MM.1S (cell line): ENCODE data around the gene TSHR.
A peak's percentile ranks its signal among the peaks of the same experiment; 100 is the strongest.

Source experiments
- DNase-seq: peaks from one replicate; pipeline ENCODE4 v3.0.0-alpha.2; 2015
- H2AFZ ChIP-seq: fragments of 300-600 bp; sonication (generic); 2 replicates; pipeline ENCODE4 v1.6.0; 2016; ENCODE audit warnings: antibody characterized with exemption, low read length
- H3F3A ChIP-seq: fragments of 300-600 bp; sonication (generic); 2 replicates; pipeline ENCODE4 v1.6.1; 2016; ENCODE audit warnings: mild to moderate bottlenecking, antibody characterized with exemption, low read length, moderate library complexity, mixed read lengths; ENCODE audit not compliant: insufficient read depth
- H3K27ac ChIP-seq: fragments of 300-600 bp; sonication (generic); 2 replicates; pipeline ENCODE4 v1.5.1; 2016; ENCODE audit warnings: mild to moderate bottlenecking, low read length
- H3K27me3 ChIP-seq: fragments of 300-600 bp; sonication (generic); replicated peaks from 2 replicates; pipeline ENCODE4 v1.6.0; 2016; ENCODE audit warnings: low read length; ENCODE audit not compliant: insufficient read depth
- H3K36me3 ChIP-seq: fragments of 300-600 bp; sonication (generic); replicated peaks from 2 replicates; pipeline ENCODE4 v1.6.1; 2016; ENCODE audit warnings: mild to moderate bottlenecking, low read length, mixed read lengths; ENCODE audit not compliant: insufficient read depth
- H3K4me1 ChIP-seq: fragments of 300-600 bp; sonication (generic); 2 replicates; pipeline ENCODE4 v1.6.1; 2016; ENCODE audit warnings: low read length, mixed read lengths
- H3K4me2 ChIP-seq: fragments of 300-600 bp; sonication (generic); 2 replicates; pipeline ENCODE4 v1.6.0; 2016; ENCODE audit warnings: low read depth, low read length
- H3K4me3 ChIP-seq: fragments of 300-600 bp; sonication (generic); 2 replicates; pipeline ENCODE4 v1.5.1; 2016; ENCODE audit warnings: low read length, mixed read lengths
- H3K79me2 ChIP-seq: fragments of 300-600 bp; sonication (generic); 2 replicates; pipeline ENCODE4 v1.6.1; 2016; ENCODE audit warnings: mixed run types, low read length, mixed read lengths
- H3K9ac ChIP-seq: fragments of 300-600 bp; sonication (generic); 2 replicates; pipeline ENCODE4 v1.6.1; 2016; ENCODE audit warnings: low read length, mixed read lengths
- H3K9me2 ChIP-seq: fragments of 300-600 bp; sonication (generic); replicated peaks from 2 replicates; pipeline ENCODE4 v1.6.1; 2016; ENCODE audit warnings: mild to moderate bottlenecking, low read length, mixed read lengths; ENCODE audit not compliant: insufficient read depth
- H3K9me3 ChIP-seq: fragments of 300-600 bp; sonication (generic); replicated peaks from 2 replicates; pipeline ENCODE4 v1.6.1; 2016; ENCODE audit warnings: mild to moderate bottlenecking, low read length, mixed read lengths; ENCODE audit not compliant: insufficient read depth
- H4K20me1 ChIP-seq: fragments of 300-600 bp; sonication (generic); 2 replicates; pipeline ENCODE4 v1.6.1; 2016; ENCODE audit warnings: mild to moderate bottlenecking, low read length, moderate library complexity, mixed read lengths; ENCODE audit not compliant: insufficient read depth
- EZH2 ChIP-seq: fragments of 300-600 bp; sonication (generic); optimal IDR thresholded peaks from 2 replicates; pipeline ENCODE3; 2017; ENCODE audit warnings: low read depth, mild to moderate bottlenecking, antibody characterized with exemption, low read length, mixed read lengths
- EZH2phosphoT487 ChIP-seq: fragments of 300-600 bp; sonication (generic); IDR thresholded peaks from 2 replicates; pipeline ENCODE4 v1.6.1; 2018; ENCODE audit warnings: antibody characterized with exemption, low read length
- TF ChIP-seq, protein P1 (sequence below): fragments of 300-600 bp; sonication (generic); IDR thresholded peaks from 2 replicates; pipeline ENCODE4 v1.5.1; 2016; ENCODE audit warnings: antibody characterized with exemption, low read length, mixed read lengths

Gene TSHR

DNA sequence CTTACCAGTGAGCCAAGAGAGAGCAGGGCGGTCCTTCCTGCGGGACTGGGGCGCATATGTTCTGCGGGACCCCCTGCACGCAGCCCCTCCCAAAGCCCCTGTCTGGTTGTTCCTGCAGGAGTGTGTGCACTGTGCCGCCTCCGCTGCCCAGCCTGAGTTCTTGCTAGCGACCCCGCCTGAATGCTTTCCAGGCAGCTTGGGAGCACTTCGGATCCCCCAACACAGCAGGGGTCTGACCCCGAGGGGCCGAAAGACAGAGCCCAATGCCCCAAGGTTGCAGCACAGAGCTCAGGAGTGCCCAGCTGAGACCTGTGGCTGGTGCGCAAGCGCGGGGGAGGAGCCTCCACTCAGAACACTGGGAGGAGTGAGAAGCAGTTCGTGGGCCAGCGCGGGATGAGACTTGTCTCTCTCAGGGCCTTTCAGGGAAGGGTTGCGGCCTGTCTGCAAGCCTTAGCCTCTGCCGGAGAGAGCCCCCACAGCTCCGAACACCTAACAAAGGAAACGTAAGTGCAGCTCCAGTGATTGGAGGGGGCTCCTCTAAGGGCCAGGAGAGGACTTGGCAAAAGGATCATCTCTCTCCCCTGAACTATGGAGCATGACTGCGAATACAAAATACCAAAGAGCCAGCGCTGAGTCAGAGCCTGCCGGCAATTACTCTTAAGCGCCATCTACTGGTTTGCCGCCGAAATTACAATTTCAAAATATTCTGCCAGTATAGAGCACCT lies 214.8 kb downstream of the TSHR start:
- Histone ChIP-seq H2AFZ (peak overlapping the region; percentile 81), H3K27me3 (no peaks in the 10 kb centered on the region), H3K36me3 (no peaks in the 10 kb centered on the region), H4K20me1 (no peaks in the 10 kb centered on the region), H3K4me1 (peaks cover 9% of the 10 kb centered on the region; the same call in 1 of the 2 replicates), H3K79me2 (no peaks in the 10 kb centered on the region), H3K4me3 (peak overlapping the region; percentile 74), H3K4me2 (peak overlapping the region; percentile 95), H3K9me2 (no peaks in the 10 kb centered on the region), H3F3A (peaks cover 4% of the 10 kb centered on the region), H3K9ac (peak overlapping the region; percentile 84), H3K27ac (peak overlapping the region; percentile 94), H3K9me3 (no peaks in the 10 kb centered on the region)
- peak; percentile 84 for DNase-seq
- no peak for TF ChIP-seq EZH2
- TF ChIP-seq, protein P1, sequence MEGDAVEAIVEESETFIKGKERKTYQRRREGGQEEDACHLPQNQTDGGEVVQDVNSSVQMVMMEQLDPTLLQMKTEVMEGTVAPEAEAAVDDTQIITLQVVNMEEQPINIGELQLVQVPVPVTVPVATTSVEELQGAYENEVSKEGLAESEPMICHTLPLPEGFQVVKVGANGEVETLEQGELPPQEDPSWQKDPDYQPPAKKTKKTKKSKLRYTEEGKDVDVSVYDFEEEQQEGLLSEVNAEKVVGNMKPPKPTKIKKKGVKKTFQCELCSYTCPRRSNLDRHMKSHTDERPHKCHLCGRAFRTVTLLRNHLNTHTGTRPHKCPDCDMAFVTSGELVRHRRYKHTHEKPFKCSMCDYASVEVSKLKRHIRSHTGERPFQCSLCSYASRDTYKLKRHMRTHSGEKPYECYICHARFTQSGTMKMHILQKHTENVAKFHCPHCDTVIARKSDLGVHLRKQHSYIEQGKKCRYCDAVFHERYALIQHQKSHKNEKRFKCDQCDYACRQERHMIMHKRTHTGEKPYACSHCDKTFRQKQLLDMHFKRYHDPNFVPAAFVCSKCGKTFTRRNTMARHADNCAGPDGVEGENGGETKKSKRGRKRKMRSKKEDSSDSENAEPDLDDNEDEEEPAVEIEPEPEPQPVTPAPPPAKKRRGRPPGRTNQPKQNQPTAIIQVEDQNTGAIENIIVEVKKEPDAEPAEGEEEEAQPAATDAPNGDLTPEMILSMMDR = peak; percentile 63
- no peak for TF ChIP-seq EZH2phosphoT487

DNA sequence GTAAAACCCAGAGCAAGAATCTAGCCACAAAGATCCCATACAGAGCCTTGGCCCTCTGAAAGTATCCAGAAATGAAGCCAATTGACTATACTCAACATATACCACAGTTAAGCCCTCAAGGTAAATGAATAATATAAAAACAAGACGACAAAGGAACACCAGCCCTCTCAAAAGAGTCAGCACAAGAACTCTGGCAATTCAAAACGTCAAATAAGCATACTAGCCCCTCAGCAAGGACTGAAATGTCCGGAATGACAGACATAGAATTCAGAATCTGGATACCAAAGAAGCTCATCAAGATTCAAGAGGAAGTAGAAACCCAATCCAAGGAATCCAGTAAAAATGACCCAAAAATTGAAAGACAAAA lies 215.4 kb downstream of the TSHR start:
- Histone ChIP-seq H3K9me2 (no peaks in the 10 kb centered on the region), H3K9ac (peak overlapping the region; percentile 84; the same call in 1 of the 2 replicates), H3K36me3 (no peaks in the 10 kb centered on the region), H3K27me3 (no peaks in the 10 kb centered on the region), H4K20me1 (no peaks in the 10 kb centered on the region), H3K4me2 (peak overlapping the region; percentile 95), H3K79me2 (no peaks in the 10 kb centered on the region), H3K27ac (peak overlapping the region; percentile 94; the same call in 1 of the 2 replicates), H3F3A (peaks cover 4% of the 10 kb centered on the region), H3K4me3 (peak overlapping the region; percentile 22; the same call in 1 of the 2 replicates), H3K4me1 (peaks cover 9% of the 10 kb centered on the region; the same call in 1 of the 2 replicates), H2AFZ (no peak overlapping the region), H3K9me3 (no peaks in the 10 kb centered on the region)
- DNase-seq = no peak
- TF ChIP-seq, protein P1 = no peak
- TF ChIP-seq EZH2phosphoT487 (no peak), EZH2 (no peak)

DNA sequence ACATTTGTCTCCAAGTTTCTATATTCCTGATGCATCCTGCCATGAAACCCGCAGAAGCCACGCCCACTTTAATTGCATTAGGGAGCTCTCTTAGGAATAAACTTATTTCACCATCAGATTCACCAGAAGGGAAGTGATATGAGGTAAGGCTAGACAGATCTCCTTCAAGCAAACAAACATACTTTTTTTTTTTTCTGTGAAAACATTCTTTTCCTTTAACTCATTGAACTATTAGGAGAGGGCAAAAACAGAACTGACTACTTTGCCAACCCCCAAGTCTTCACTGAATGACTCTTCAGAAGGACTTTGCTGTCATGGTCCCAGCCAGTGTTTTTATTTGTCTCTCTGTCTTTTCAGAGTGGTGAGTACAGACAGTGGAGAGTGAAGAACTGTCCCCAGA lies 216.9 kb downstream of the TSHR start:
- peaks cover 4% of the 10 kb centered on the region for H3F3A ChIP-seq
- no peaks in the 10 kb centered on the region for H3K79me2 ChIP-seq
- H4K20me1 ChIP-seq = no peaks in the 10 kb centered on the region
- no peak for DNase-seq
- H3K4me2 ChIP-seq = no peak overlapping the region
- no peak overlapping the region for H3K27ac ChIP-seq
- TF ChIP-seq, protein P1 = no peak
- TF ChIP-seq EZH2 = no peak
- TF ChIP-seq EZH2phosphoT487 = no peak
- no peaks in the 10 kb centered on the region for H3K9me3 ChIP-seq
- H3K27me3 ChIP-seq = no peaks in the 10 kb centered on the region
- no peak overlapping the region for H3K4me3 ChIP-seq
- peaks cover 12% of the 10 kb centered on the region; the same call in 1 of the 2 replicates for H3K4me1 ChIP-seq
- H3K36me3 ChIP-seq = no peaks in the 10 kb centered on the region
- H2AFZ ChIP-seq = no peak overlapping the region
- no peaks in the 10 kb centered on the region for H3K9me2 ChIP-seq
- no peak overlapping the region for H3K9ac ChIP-seq
